ENCODE measurements around the gene UQCRQ. TPM values are rescaled to one million over a fixed set of nuclear protein-coding genes. Genes with fewer than 3 reads are reported as not detected.

Gene UQCRQ
- total and polyA plus RNA-seq, 2 donors (not counting 3 experiments of a cell fraction or from before 2014, with no cell fraction given): 246 to 390 TPM

- no peak overlapping the region for H3K9ac ChIP-seq (replicated peaks; ENCODE audit: extremely low read depth, insufficient read depth, low read length)
- no peak overlapping the region for H2AFZ ChIP-seq (ENCODE audit: low read depth, low read length)
- no peaks in the 10 kb centered on the region for H3K9me3 ChIP-seq (replicated peaks; ENCODE audit: control insufficient read depth, insufficient read depth, low read length)
- no peak overlapping the region for H3K4me2 ChIP-seq (ENCODE audit: insufficient read depth, low read length)
- H4K20me1 ChIP-seq (replicated peaks; ENCODE audit: control insufficient read depth, extremely low read depth, insufficient read depth, low read length): no peaks in the 10 kb centered on the region
- H3K4me3 ChIP-seq (replicated peaks in 1 of 3; ENCODE audit: insufficient read depth in 1 of 3, low read depth in 1 of 3, low read length in 3 of 3): no peak overlapping the region
- peaks cover 12% of the 10 kb centered on the region for H3K4me1 ChIP-seq (ENCODE audit: control insufficient read depth, extremely low read depth, insufficient read depth, low read length)
- ChIA-PET CTCF (interaction anchor here (3.3 to 9.9 kb wide), 3 partner anchors 14 to 49 kb away, joined by 17 to 122 read pairs (median 19); partner anchors contain the start of genes GDF9 and UQCRQ), POLR2A (interaction anchor here (0.6 kb wide), 1 partner anchor 8 kb away, joined by 3 read pairs; no protein-coding TSS in a partner anchor)
- FAIRE-seq (no peak), DNase-seq (ENCODE audit: low read depth, low spot score) (no peak)
- intact Hi-C loops (cut with micrococcal nuclease) (no loop called here), dilution Hi-C loops (cut with MboI; ENCODE audit: extremely low pct_ligation_motif_present, low sequenced_read_pairs) (no loop called here)
- H3K79me2 ChIP-seq (ENCODE audit: control insufficient read depth, insufficient read depth, low read length): no peaks in the 10 kb centered on the region
- H3K36me3 ChIP-seq (ENCODE audit: control insufficient read depth in 2 of 2, extremely low read depth in 1 of 2, insufficient read depth in 2 of 2, low read length in 2 of 2): no peaks in the 10 kb centered on the region
- H3K27me3 ChIP-seq (ENCODE audit: control insufficient read depth in 2 of 2, insufficient read depth in 2 of 2, low read length in 2 of 2): no peaks in the 10 kb centered on the region
- no peak overlapping the region for H3K27ac ChIP-seq (ENCODE audit: insufficient read depth, low read depth, low read length)
- BruUV-seq (replicated peaks): no TSS peak
- TF ChIP-seq MAX (IDR thresholded peaks at IDR 0.05; ENCODE audit: insufficient read depth, insufficient read length) (no peak), FOS (IDR thresholded peaks at IDR 0.05; ENCODE audit: borderline replicate concordance, insufficient read depth, low read length) (no peak), MYC (IDR thresholded peaks at IDR 0.05; ENCODE audit: low read depth, low read length) (no peak), POLR2A (IDR thresholded peaks at IDR 0.05; ENCODE audit: low read depth, low read length) (no peak), GATA2 (IDR thresholded peaks at IDR 0.05; ENCODE audit: insufficient read depth, insufficient read length, low read depth, low read length) (no peak), POLR2AphosphoS5 (IDR thresholded peaks at IDR 0.05; ENCODE audit: insufficient read depth, low read depth, low read length) (no peak), JUN (IDR thresholded peaks at IDR 0.05; ENCODE audit: borderline replicate concordance, insufficient read depth, insufficient read length, low read depth) (no peak), EZH2 (IDR thresholded peaks at IDR 0.05; ENCODE audit: borderline replicate concordance, low read depth, low read length, severe bottlenecking) (no peak)
- TF ChIP-seq, protein P1, sequence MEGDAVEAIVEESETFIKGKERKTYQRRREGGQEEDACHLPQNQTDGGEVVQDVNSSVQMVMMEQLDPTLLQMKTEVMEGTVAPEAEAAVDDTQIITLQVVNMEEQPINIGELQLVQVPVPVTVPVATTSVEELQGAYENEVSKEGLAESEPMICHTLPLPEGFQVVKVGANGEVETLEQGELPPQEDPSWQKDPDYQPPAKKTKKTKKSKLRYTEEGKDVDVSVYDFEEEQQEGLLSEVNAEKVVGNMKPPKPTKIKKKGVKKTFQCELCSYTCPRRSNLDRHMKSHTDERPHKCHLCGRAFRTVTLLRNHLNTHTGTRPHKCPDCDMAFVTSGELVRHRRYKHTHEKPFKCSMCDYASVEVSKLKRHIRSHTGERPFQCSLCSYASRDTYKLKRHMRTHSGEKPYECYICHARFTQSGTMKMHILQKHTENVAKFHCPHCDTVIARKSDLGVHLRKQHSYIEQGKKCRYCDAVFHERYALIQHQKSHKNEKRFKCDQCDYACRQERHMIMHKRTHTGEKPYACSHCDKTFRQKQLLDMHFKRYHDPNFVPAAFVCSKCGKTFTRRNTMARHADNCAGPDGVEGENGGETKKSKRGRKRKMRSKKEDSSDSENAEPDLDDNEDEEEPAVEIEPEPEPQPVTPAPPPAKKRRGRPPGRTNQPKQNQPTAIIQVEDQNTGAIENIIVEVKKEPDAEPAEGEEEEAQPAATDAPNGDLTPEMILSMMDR (IDR thresholded peaks at IDR 0.05; ENCODE audit: extremely low read depth in 1 of 2, insufficient read depth in 1 of 2, low read depth in 1 of 2, low read length in 2 of 2): no peak
- H3K9me1 ChIP-seq (replicated peaks; ENCODE audit: control insufficient read depth, extremely low read depth, insufficient read depth, low read length): no peaks in the 10 kb centered on the region
These were observed 32.4 kb upstream of the UQCRQ start for GRCh38 chr5:132834057-132834456.
